ENCODE data around the gene LSM14A.
"Not testable (repeated sequence)": the region's sequence is repeated elsewhere in the genome, so short reads cannot be mapped to it uniquely, and the experiment has no call there.

LSM14A gene

GRCh38 chr19:34171877-34172660, at the start of gene LSM14A:
TSS of gene LSM14A (plus strand) at chr19:34172504. CDS start at chr19:34172643, 139 bp downstream.
- H3K36me3 Mint-ChIP-seq, result peaks cover 8% of the 10 kb centered on the region
- peak within 1 kb of the TSS; percentile 100 for H3K27ac Mint-ChIP-seq
- no peaks in the 10 kb centered on the region for H3K9me3 Mint-ChIP-seq

GRCh38 chr19:34124828-34125227, 47.5 kb upstream of the LSM14A start:
- Mint-ChIP-seq H3K4me1 (peaks cover 10% of the 10 kb centered on the region), H3K27me3 (no peaks in the 10 kb centered on the region), H3K27ac (no peak overlapping the region), H3K4me3 (no peak overlapping the region), H3K36me3 (no peaks in the 10 kb centered on the region), H3K9me3 (no peaks in the 10 kb centered on the region)

More at GRCh38 chr19:34171877-34172660, at the start of gene LSM14A:
- Mint-ChIP-seq H3K4me1 (peaks cover 41% of the 10 kb centered on the region), H3K4me3 (peak within 1 kb of the TSS; percentile 91), H3K27me3 (no peaks in the 10 kb centered on the region)

- Mint-ChIP-seq H3K27me3 (no peaks in the 10 kb centered on the region), H3K27ac (no peak overlapping the region)
Observed at GRCh38 chr19:34126966-34127365, 45.3 kb upstream of the LSM14A start.

GRCh38 chr19:34127684-34128189, 44.6 kb upstream of the LSM14A start:
- Mint-ChIP-seq H3K9me3 (no peaks in the 10 kb centered on the region), H3K4me1 (peaks cover 4% of the 10 kb centered on the region), H3K4me3 (no peak overlapping the region), H3K27me3 (no peaks in the 10 kb centered on the region), H3K36me3 (no peaks in the 10 kb centered on the region), H3K27ac (no peak overlapping the region)

More at GRCh38 chr19:34126966-34127365, 45.3 kb upstream of the LSM14A start:
- Mint-ChIP-seq H3K4me3 (no peak overlapping the region), H3K36me3 (no peaks in the 10 kb centered on the region), H3K4me1 (peaks cover 4% of the 10 kb centered on the region), H3K9me3 (no peaks in the 10 kb centered on the region)

- peaks cover 4% of the 10 kb centered on the region for H3K4me1 Mint-ChIP-seq
- no peak overlapping the region for H3K4me3 Mint-ChIP-seq
Observed at GRCh38 chr19:34128558-34129250, 43.6 kb upstream of the LSM14A start.

GRCh38 chr19:34131100-34131499, 41.2 kb upstream of the LSM14A start:
- Mint-ChIP-seq H3K9me3 (no peaks in the 10 kb centered on the region), H3K4me1 (no peaks in the 10 kb centered on the region), H3K27me3 (no peaks in the 10 kb centered on the region), H3K4me3 (no peak overlapping the region), H3K27ac (no peak overlapping the region), H3K36me3 (no peaks in the 10 kb centered on the region)

More at GRCh38 chr19:34128558-34129250, 43.6 kb upstream of the LSM14A start:
- Mint-ChIP-seq H3K9me3 (no peaks in the 10 kb centered on the region), H3K27me3 (no peaks in the 10 kb centered on the region), H3K36me3 (no peaks in the 10 kb centered on the region), H3K27ac (no peak overlapping the region)

GRCh38 chr19:34132145-34132544, 40.2 kb upstream of the LSM14A start:
- not testable (repeated sequence) for H3K27me3 Mint-ChIP-seq, H3K27ac Mint-ChIP-seq, H3K9me3 Mint-ChIP-seq, H3K36me3 Mint-ChIP-seq, H3K4me3 Mint-ChIP-seq, H3K4me1 Mint-ChIP-seq

GRCh38 chr19:34132706-34133105, 39.6 kb upstream of the LSM14A start:
- not testable (repeated sequence) for H3K27me3 Mint-ChIP-seq, H3K27ac Mint-ChIP-seq, H3K36me3 Mint-ChIP-seq, H3K4me1 Mint-ChIP-seq, H3K9me3 Mint-ChIP-seq, H3K4me3 Mint-ChIP-seq

- H3K36me3 Mint-ChIP-seq, result no peaks in the 10 kb centered on the region
- H3K27ac Mint-ChIP-seq, result peak overlapping the region; percentile 88
- H3K9me3 Mint-ChIP-seq, result no peaks in the 10 kb centered on the region
- H3K27me3 Mint-ChIP-seq, result no peaks in the 10 kb centered on the region
- H3K4me3 Mint-ChIP-seq, result peak overlapping the region; percentile 96
- H3K4me1 Mint-ChIP-seq, result no peaks in the 10 kb centered on the region
Observed at GRCh38 chr19:34134190-34135053, 37.9 kb upstream of the LSM14A start.

- Mint-ChIP-seq H3K27ac (peak overlapping the region; percentile 88), H3K4me1 (no peaks in the 10 kb centered on the region), H3K9me3 (no peaks in the 10 kb centered on the region), H3K27me3 (no peaks in the 10 kb centered on the region), H3K4me3 (peak overlapping the region; percentile 96), H3K36me3 (no peaks in the 10 kb centered on the region)
Observed at GRCh38 chr19:34135054-34135800, 37.1 kb upstream of the LSM14A start.

GRCh38 chr19:34135821-34136611, 36.3 kb upstream of the LSM14A start:
- Mint-ChIP-seq H3K4me3 (peak overlapping the region; percentile 96), H3K9me3 (no peaks in the 10 kb centered on the region), H3K27ac (no peak overlapping the region), H3K27me3 (no peaks in the 10 kb centered on the region), H3K4me1 (no peaks in the 10 kb centered on the region), H3K36me3 (no peaks in the 10 kb centered on the region)

GRCh38 chr19:34141025-34141424, 31.3 kb upstream of the LSM14A start:
- Mint-ChIP-seq H3K27ac (no peak overlapping the region), H3K4me3 (no peak overlapping the region), H3K27me3 (no peaks in the 10 kb centered on the region), H3K4me1 (no peaks in the 10 kb centered on the region), H3K9me3 (no peaks in the 10 kb centered on the region), H3K36me3 (no peaks in the 10 kb centered on the region)

GRCh38 chr19:34142440-34142839, 29.9 kb upstream of the LSM14A start:
- no peaks in the 10 kb centered on the region for H3K36me3 Mint-ChIP-seq
- H3K4me3 Mint-ChIP-seq, result no peak overlapping the region
- no peaks in the 10 kb centered on the region for H3K27me3 Mint-ChIP-seq
- H3K9me3 Mint-ChIP-seq, result no peaks in the 10 kb centered on the region
- no peak overlapping the region for H3K27ac Mint-ChIP-seq
- no peaks in the 10 kb centered on the region for H3K4me1 Mint-ChIP-seq

GRCh38 chr19:34145741-34146202, 26.5 kb upstream of the LSM14A start:
- no peak overlapping the region for H3K4me3 Mint-ChIP-seq
- H3K36me3 Mint-ChIP-seq, result no peaks in the 10 kb centered on the region
- no peaks in the 10 kb centered on the region for H3K27me3 Mint-ChIP-seq
- H3K27ac Mint-ChIP-seq, result no peak overlapping the region
- H3K9me3 Mint-ChIP-seq, result no peaks in the 10 kb centered on the region
- H3K4me1 Mint-ChIP-seq, result no peaks in the 10 kb centered on the region
